ENCODE results near the gene CSNK2A1. TPM values are rescaled to one million over a fixed set of nuclear protein-coding genes. Genes with fewer than 3 reads are reported as not detected.

Gene CSNK2A1
- total RNA-seq, 1 experiment from 2014 or later: 229 TPM

GRCh38 chr20:535958-536357, 7.6 kb downstream of the CSNK2A1 start:
- Histone ChIP-seq H2BK12ac (ENCODE audit: insufficient read length, low read depth, low read length) (no peak overlapping the region), H4K5ac (ENCODE audit: insufficient read length, low read depth, low read length) (no peak overlapping the region), H3K9me3 (ENCODE audit: control insufficient read depth, low read depth, low read length) (no peaks in the 10 kb centered on the region), H2BK20ac (ENCODE audit: low read depth, low read length, poor library complexity, severe bottlenecking) (no peak overlapping the region), H3K4ac (ENCODE audit: low read depth, low read length) (no peak overlapping the region), H4K8ac (replicated peaks; ENCODE audit: insufficient read length, low read depth, low read length) (no peak overlapping the region), H3T11ph (ENCODE audit: low read length) (no peak overlapping the region), H2BK5ac (ENCODE audit: insufficient read length, low read length) (no peak overlapping the region), H3K14ac (ENCODE audit: insufficient read depth, low read length) (no peak overlapping the region), H2AK5ac (ENCODE audit: insufficient read length, low read length) (no peak overlapping the region), H3K23me2 (ENCODE audit: insufficient read length, low read depth, low read length, poor library complexity, severe bottlenecking) (no peaks in the 10 kb centered on the region), H3K23ac (ENCODE audit: insufficient read length, low read depth, low read length) (no peak overlapping the region), H2BK15ac (ENCODE audit: low read depth, low read length) (no peak overlapping the region), H3K27ac (ENCODE audit: insufficient read length, low read depth, low read length) (no peak overlapping the region), H2BK120ac (ENCODE audit: low read depth, low read length, poor library complexity, severe bottlenecking) (no peak overlapping the region), H3K79me2 (ENCODE audit: insufficient read depth, low read length) (peaks cover 78% of the 10 kb centered on the region), H4K20me1 (ENCODE audit: control insufficient read depth, insufficient read depth, insufficient read length) (no peaks in the 10 kb centered on the region), H3K4me1 (ENCODE audit: insufficient read depth, low read length) (peaks cover 9% of the 10 kb centered on the region; the same call in 1 of the 2 replicates), H3K27me3 (ENCODE audit: insufficient read depth, low read length) (no peaks in the 10 kb centered on the region), H3K56ac (ENCODE audit: insufficient read length, low read depth, low read length) (no peak overlapping the region), H3K79me1 (ENCODE audit: insufficient read depth, low read depth, low read length, poor library complexity, severe bottlenecking) (peaks cover 3% of the 10 kb centered on the region), H2AFZ (ENCODE audit: low read length) (no peak overlapping the region), H3K9ac (ENCODE audit: extremely low read depth, insufficient read length, low read length) (no peak overlapping the region), H4K91ac (ENCODE audit: insufficient read length, low read depth, low read length) (no peak overlapping the region), H3K18ac (ENCODE audit: insufficient read length, low read depth, low read length) (no peak overlapping the region), H3K4me2 (ENCODE audit: insufficient read depth, insufficient read length, low read length) (no peak overlapping the region)
- no peak for DNase-seq
- WGBS (ENCODE audit: extremely low coverage, insufficient read length, low lambda C conversion rate): no CpG with 5 or more reads among the region's 3 CpGs
- H3K9me3 Mint-ChIP-seq: no peaks in the 10 kb centered on the region; a peak in 1 of 5 replicates
- peaks cover 9 to 19% (median 14%) of the 10 kb centered on the region in 3 experiments; a peak in 6 of 7 replicates for H3K36me3 Mint-ChIP-seq (ENCODE audit: insufficient read depth in 1 of 3, low read depth in 3 of 3)
- no peak overlapping the region for H3K4me3 Mint-ChIP-seq
- no peak for TF ChIP-seq CTCF (conservative IDR thresholded peaks at IDR 0.05)
- H3K27ac Mint-ChIP-seq: no peak overlapping the region
- H3K4me1 Mint-ChIP-seq: peaks cover 74% of the 10 kb centered on the region in 2 experiments
- H3K27me3 Mint-ChIP-seq (ENCODE audit: low read depth): no peaks in the 10 kb centered on the region
